ENCODE data around the gene ITGB1.

The ITGB1 gene

GRCh38 chr10:32956365-32957197, 1.4 kb downstream of the ITGB1 start:
- peak overlapping the region; percentile 98 for H3K4me3 ChIP-seq
- peaks cover 40% of the 10 kb centered on the region for H3K4me1 ChIP-seq
- peak overlapping the region; percentile 92; the same call in 1 of the 2 replicates for H3K27ac ChIP-seq
- H4K20me1 ChIP-seq: peaks cover 60% of the 10 kb centered on the region
- no peaks in the 10 kb centered on the region for H3K27me3 ChIP-seq
- peak overlapping the region; percentile 95 for H3K9ac ChIP-seq
- H3K4me2 ChIP-seq: peak overlapping the region; percentile 92
- no peaks in the 10 kb centered on the region for H3K9me3 ChIP-seq
- no peak for TF ChIP-seq Cebpa-rat (IDR thresholded peaks at IDR 0.05)
- H3K36me3 ChIP-seq: peaks cover 10% of the 10 kb centered on the region; the same call in 1 of the 2 replicates

- Histone ChIP-seq H3K9me3 (no peaks in the 10 kb centered on the region), H3K36me3 (peaks cover 10% of the 10 kb centered on the region; the same call in 1 of the 2 replicates), H3K4me3 (no peak overlapping the region), H4K20me1 (peaks cover 68% of the 10 kb centered on the region), H3K9ac (peak overlapping the region; percentile 95; the same call in 1 of the 2 replicates), H3K27me3 (no peaks in the 10 kb centered on the region), H3K27ac (no peak overlapping the region), H3K4me2 (peak overlapping the region; percentile 92), H3K4me1 (peaks cover 38% of the 10 kb centered on the region)
- TF ChIP-seq Cebpa-rat (IDR thresholded peaks at IDR 0.05): no peak
Measured at GRCh38 chr10:32955790-32956189, 2.2 kb downstream of the ITGB1 start.

- H3K27me3 ChIP-seq: no peaks in the 10 kb centered on the region
- H3K36me3 ChIP-seq: peaks cover 10% of the 10 kb centered on the region; the same call in 1 of the 2 replicates
- H3K4me1 ChIP-seq: peaks cover 41% of the 10 kb centered on the region
- no peak overlapping the region for H3K4me3 ChIP-seq
- H4K20me1 ChIP-seq: peaks cover 72% of the 10 kb centered on the region
- no peak for TF ChIP-seq Cebpa-rat (IDR thresholded peaks at IDR 0.05)
- H3K9me3 ChIP-seq: no peaks in the 10 kb centered on the region
- H3K9ac ChIP-seq: no peak overlapping the region
- peak overlapping the region; percentile 92 for H3K4me2 ChIP-seq
- H3K27ac ChIP-seq: no peak overlapping the region
Measured at GRCh38 chr10:32955299-32955772, 2.7 kb downstream of the ITGB1 start.

- Histone ChIP-seq H3K36me3 (peaks cover 10% of the 10 kb centered on the region; the same call in 1 of the 2 replicates), H3K27me3 (no peaks in the 10 kb centered on the region), H4K20me1 (peaks cover 77% of the 10 kb centered on the region), H3K4me2 (no peak overlapping the region), H3K9ac (no peak overlapping the region), H3K9me3 (no peaks in the 10 kb centered on the region), H3K4me3 (no peak overlapping the region), H3K27ac (no peak overlapping the region), H3K4me1 (peaks cover 41% of the 10 kb centered on the region)
- no peak for TF ChIP-seq Cebpa-rat (IDR thresholded peaks at IDR 0.05)
Measured at GRCh38 chr10:32954545-32955298, 3.3 kb downstream of the ITGB1 start.

- Histone ChIP-seq H4K20me1 (peaks cover 77% of the 10 kb centered on the region), H3K36me3 (peaks cover 10% of the 10 kb centered on the region; the same call in 1 of the 2 replicates), H3K4me2 (0 out of 2 replicates have a peak overlapping the region, but pooled peaks have one; percentile 0), H3K9me3 (no peaks in the 10 kb centered on the region), H3K9ac (no peak overlapping the region), H3K27me3 (no peaks in the 10 kb centered on the region), H3K27ac (no peak overlapping the region), H3K4me1 (peaks cover 34% of the 10 kb centered on the region), H3K4me3 (no peak overlapping the region)
- no peak for TF ChIP-seq Cebpa-rat (IDR thresholded peaks at IDR 0.05)
Measured at GRCh38 chr10:32954080-32954479, 4.0 kb downstream of the ITGB1 start.

- Histone ChIP-seq H3K27me3 (no peaks in the 10 kb centered on the region), H4K20me1 (peaks cover 82% of the 10 kb centered on the region), H3K4me3 (no peak overlapping the region), H3K4me2 (no peak overlapping the region), H3K27ac (no peak overlapping the region), H3K9ac (no peak overlapping the region), H3K36me3 (peaks cover 12% of the 10 kb centered on the region; the same call in 1 of the 2 replicates), H3K9me3 (no peaks in the 10 kb centered on the region), H3K4me1 (peaks cover 34% of the 10 kb centered on the region)
- no peak for TF ChIP-seq Cebpa-rat (IDR thresholded peaks at IDR 0.05)
Measured at GRCh38 chr10:32953277-32953927, 4.6 kb downstream of the ITGB1 start.

- TF ChIP-seq Cebpa-rat (IDR thresholded peaks at IDR 0.05): no peak
- Histone ChIP-seq H3K27ac (no peak overlapping the region), H3K4me1 (peaks cover 36% of the 10 kb centered on the region), H3K27me3 (no peaks in the 10 kb centered on the region), H3K4me2 (no peak overlapping the region), H3K4me3 (no peak overlapping the region), H3K9ac (no peak overlapping the region), H3K36me3 (peaks cover 14% of the 10 kb centered on the region; the same call in 1 of the 2 replicates), H3K9me3 (no peaks in the 10 kb centered on the region), H4K20me1 (peaks cover 84% of the 10 kb centered on the region)
Measured at GRCh38 chr10:32952541-32953276, 5.3 kb downstream of the ITGB1 start.

GRCh38 chr10:32952094-32952493, 5.9 kb downstream of the ITGB1 start:
- Histone ChIP-seq H3K27ac (no peak overlapping the region), H3K36me3 (peaks cover 14% of the 10 kb centered on the region; the same call in 1 of the 2 replicates), H4K20me1 (peaks cover 80% of the 10 kb centered on the region), H3K9ac (no peak overlapping the region), H3K4me2 (no peak overlapping the region), H3K4me3 (no peak overlapping the region), H3K27me3 (no peaks in the 10 kb centered on the region), H3K9me3 (no peaks in the 10 kb centered on the region), H3K4me1 (peaks cover 36% of the 10 kb centered on the region)
- TF ChIP-seq Cebpa-rat (IDR thresholded peaks at IDR 0.05): no peak

- Histone ChIP-seq H3K9ac (no peak overlapping the region), H4K20me1 (peaks cover 70% of the 10 kb centered on the region), H3K9me3 (no peaks in the 10 kb centered on the region), H3K4me3 (no peak overlapping the region), H3K27me3 (no peaks in the 10 kb centered on the region), H3K27ac (no peak overlapping the region), H3K36me3 (peaks cover 14% of the 10 kb centered on the region; the same call in 1 of the 2 replicates), H3K4me1 (peaks cover 27% of the 10 kb centered on the region), H3K4me2 (no peak overlapping the region)
- no peak for TF ChIP-seq Cebpa-rat (IDR thresholded peaks at IDR 0.05)
Measured at GRCh38 chr10:32951111-32951510, 6.9 kb downstream of the ITGB1 start.

Data from BLaER1 (cell line).